Natural killer cell treated with Interleukin-12 subunit alpha and Interleukin-12 subunit beta and Interleukin-15 and Interleukin-18, amount 100 ng/mL, for 72 hours (primary cell): ENCODE measurements around the gene SIGLEC11. TPM values are rescaled to one million over a fixed set of nuclear protein-coding genes. Genes with fewer than 3 reads are reported as not detected.

Experiments used
- ATAC-seq, 2 donors: fragments of 150-1000 bp; cut with Tn5 transposase in 1 of 2; sonication (Bioruptor Pico), chemical (Tn5 transposase) in 1 of 2; 2 replicates each; pipeline ENCODE4 v1.10.0; 2021
- DNase-seq: peaks from one replicate; pipeline ENCODE4 v3.0.0; 2022; ENCODE audit warnings: low spot score
- H3K27ac Mint-ChIP-seq, 2 donors: 1 replicate in 1 of 2; 2 replicates in 1 of 2; pipeline ENCODE4 v1.8.0; 2022; ENCODE audit warnings: mixed read lengths in 2 of 2, mild to moderate bottlenecking in 1 of 2, moderate library complexity in 1 of 2
- H3K27me3 Mint-ChIP-seq, 2 donors: 1 replicate in 1 of 2; 2 replicates in 1 of 2; pipeline ENCODE4 v1.8.0; 2022; ENCODE audit warnings: mixed read lengths in 2 of 2
- H3K36me3 Mint-ChIP-seq: one replicate; pipeline ENCODE4 v1.8.0; 2022; ENCODE audit warnings: mixed read lengths
- H3K4me1 Mint-ChIP-seq, 2 donors: 1 replicate in 1 of 2; 2 replicates in 1 of 2; pipeline ENCODE4 v1.8.0; 2022; ENCODE audit warnings: low read depth in 2 of 2, mixed read lengths in 2 of 2, mild to moderate bottlenecking in 1 of 2
- H3K4me3 Mint-ChIP-seq: one replicate; pipeline ENCODE4 v1.8.0; 2022; ENCODE audit warnings: mixed read lengths
- H3K9me3 Mint-ChIP-seq: 2 replicates; pipeline ENCODE4 v1.8.0; 2022; ENCODE audit warnings: mixed read lengths
- total RNA-seq, 2 donors: library from RNA; stranded (reverse); gene quantifications; one replicate each; pipeline ENCODE4 v1.2.3, GENCODE V29; 2022

SIGLEC11 gene
- total RNA-seq, 2 donors from 2014 or later: not detected

DNA sequence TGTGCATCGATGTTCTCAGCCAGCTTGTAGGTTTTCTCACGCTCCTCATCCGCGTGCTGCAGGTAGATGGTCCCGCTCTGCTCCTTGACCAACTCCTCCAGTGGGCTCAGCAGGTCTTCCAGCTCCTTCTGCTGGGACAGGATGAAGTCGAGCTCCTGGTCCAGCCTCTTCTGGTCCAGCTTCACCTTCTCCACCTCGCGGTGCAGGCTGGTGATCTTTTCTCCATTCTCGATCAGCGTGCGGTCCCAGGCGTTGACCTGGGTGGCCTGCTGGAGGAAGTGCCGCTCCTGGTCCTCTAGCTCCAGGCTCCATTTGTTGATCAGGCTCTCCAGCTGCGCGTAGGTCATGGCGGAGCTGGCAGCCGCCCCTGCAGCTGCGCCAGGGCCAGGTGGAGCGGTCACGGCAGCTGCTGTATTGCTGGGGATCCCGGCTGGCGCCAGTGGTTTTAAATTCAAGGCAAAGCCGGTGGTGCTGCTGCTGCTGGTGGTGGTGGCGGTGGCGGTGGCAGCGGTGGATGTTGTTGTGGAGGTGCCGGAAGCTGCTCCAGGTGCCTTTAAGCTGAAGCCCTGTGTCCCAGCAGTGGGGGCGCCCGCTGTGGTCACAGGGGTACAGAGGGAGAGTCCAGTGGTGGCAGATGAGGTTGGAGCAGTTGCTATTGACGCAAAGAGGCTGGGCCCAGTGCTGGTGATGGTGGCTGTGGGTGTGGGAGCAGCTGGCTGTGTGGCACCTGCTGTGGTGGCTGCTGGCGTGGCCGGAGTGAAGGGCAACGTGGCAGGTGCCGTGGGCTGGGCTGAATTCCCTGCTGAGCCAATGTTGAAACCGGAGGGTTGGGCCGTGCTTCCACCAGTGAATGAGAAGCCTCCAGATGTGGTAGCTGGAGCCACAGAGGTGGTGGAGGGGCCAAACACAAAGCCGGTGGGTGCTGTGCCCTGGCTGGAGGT is 52.2 kb downstream of the SIGLEC11 start:
- H3K27me3 Mint-ChIP-seq: no peaks in the 10 kb centered on the region
- no peak for ATAC-seq
- no peaks in the 10 kb centered on the region for H3K36me3 Mint-ChIP-seq
- no peak overlapping the region for H3K27ac Mint-ChIP-seq
- DNase-seq: no peak
- H3K4me3 Mint-ChIP-seq: no peak overlapping the region
- peaks cover 20 to 30% of the 10 kb centered on the region in 2 donors for H3K4me1 Mint-ChIP-seq
- no peaks in the 10 kb centered on the region for H3K9me3 Mint-ChIP-seq

- no peak for ATAC-seq
- Mint-ChIP-seq H3K27ac (no peak overlapping the region), H3K4me3 (no peak overlapping the region), H3K36me3 (no peaks in the 10 kb centered on the region), H3K4me1 (peaks cover 14 to 22% of the 10 kb centered on the region in 2 donors), H3K9me3 (no peaks in the 10 kb centered on the region), H3K27me3 (no peaks in the 10 kb centered on the region)
- DNase-seq: no peak
These were observed 53.1 kb downstream of the SIGLEC11 start for GRCh38 chr19:49907745-49908446.

- Mint-ChIP-seq H3K27me3 (no peaks in the 10 kb centered on the region), H3K4me3 (no peak overlapping the region), H3K27ac (no peak overlapping the region), H3K9me3 (no peaks in the 10 kb centered on the region), H3K4me1 (peaks cover 11 to 17% of the 10 kb centered on the region in 2 donors), H3K36me3 (no peaks in the 10 kb centered on the region)
- no peak for ATAC-seq
- DNase-seq: no peak
These were observed 54.0 kb downstream of the SIGLEC11 start for GRCh38 chr19:49906879-49907564.

- Mint-ChIP-seq H3K9me3 (no peaks in the 10 kb centered on the region), H3K4me3 (no peak overlapping the region), H3K36me3 (no peaks in the 10 kb centered on the region), H3K27ac (no peak overlapping the region), H3K27me3 (no peaks in the 10 kb centered on the region), H3K4me1 (peaks cover 5% of the 10 kb centered on the region in 2 donors)
- no peak for ATAC-seq
- no peak for DNase-seq
These were observed 56.8 kb downstream of the SIGLEC11 start for GRCh38 chr19:49904136-49904535.

Other genes with a start within 250 kb of the SIGLEC11 start
- gene TSKS, start 197.9 kb downstream of the SIGLEC11 start, total RNA-seq: under 1 TPM; 0.38 to 0.53 TPM
- 100 to 1,000 TPM; 131 to 142 TPM for gene AP2A1, start 194.2 kb downstream of the SIGLEC11 start, total RNA-seq
- 10 to 100 TPM; 10.7 to 18.0 TPM for gene FUZ, start 147.9 kb downstream of the SIGLEC11 start, total RNA-seq
- 10 to 100 TPM; 48.0 to 64.6 TPM for gene MED25, start 142.9 kb downstream of the SIGLEC11 start, total RNA-seq
- gene PTOV1, start 110.0 kb downstream of the SIGLEC11 start, total RNA-seq: 10 to 100 TPM; 64.6 to 78.0 TPM
- gene PNKP, start 93.6 kb downstream of the SIGLEC11 start, total RNA-seq: 100 to 1,000 TPM; 146 to 205 TPM
- 10 to 100 TPM; 16.8 to 32.1 TPM for gene AKT1S1, start 83.8 kb downstream of the SIGLEC11 start, total RNA-seq
- gene TBC1D17, start 83.5 kb downstream of the SIGLEC11 start, total RNA-seq: 10 to 100 TPM; 26.0 to 34.0 TPM
- 10 to 100 TPM in 1 of 2 donors, 1 to 10 TPM in 1; 2.4 to 15.1 TPM for gene IL4I1, start 64.3 kb downstream of the SIGLEC11 start, total RNA-seq
- 10 to 100 TPM; 12.1 to 12.4 TPM for gene ATF5, start 32.0 kb downstream of the SIGLEC11 start, total RNA-seq
- 100 to 1,000 TPM; 109 to 187 TPM for gene NUP62, start 31.7 kb downstream of the SIGLEC11 start, total RNA-seq
- 10 to 100 TPM; 52.1 to 70.9 TPM for gene VRK3, start 64.2 kb upstream of the SIGLEC11 start, total RNA-seq
- gene ZNF473, start 64.8 kb upstream of the SIGLEC11 start, total RNA-seq: 10 to 100 TPM in 1 of 2 donors, 1 to 10 TPM in 1; 6.2 to 10.3 TPM
- gene IZUMO2, start 202.1 kb upstream of the SIGLEC11 start, total RNA-seq: not detected
- gene MYH14, start 242.4 kb upstream of the SIGLEC11 start, total RNA-seq: not detected